ENCODE results near the gene KANSL1L. TPM values are rescaled to one million over a fixed set of nuclear protein-coding genes. Genes with fewer than 3 reads are reported as not detected.

Gene KANSL1L
- total RNA-seq, 1 donor from 2014 or later, result 39.6 TPM

DNA sequence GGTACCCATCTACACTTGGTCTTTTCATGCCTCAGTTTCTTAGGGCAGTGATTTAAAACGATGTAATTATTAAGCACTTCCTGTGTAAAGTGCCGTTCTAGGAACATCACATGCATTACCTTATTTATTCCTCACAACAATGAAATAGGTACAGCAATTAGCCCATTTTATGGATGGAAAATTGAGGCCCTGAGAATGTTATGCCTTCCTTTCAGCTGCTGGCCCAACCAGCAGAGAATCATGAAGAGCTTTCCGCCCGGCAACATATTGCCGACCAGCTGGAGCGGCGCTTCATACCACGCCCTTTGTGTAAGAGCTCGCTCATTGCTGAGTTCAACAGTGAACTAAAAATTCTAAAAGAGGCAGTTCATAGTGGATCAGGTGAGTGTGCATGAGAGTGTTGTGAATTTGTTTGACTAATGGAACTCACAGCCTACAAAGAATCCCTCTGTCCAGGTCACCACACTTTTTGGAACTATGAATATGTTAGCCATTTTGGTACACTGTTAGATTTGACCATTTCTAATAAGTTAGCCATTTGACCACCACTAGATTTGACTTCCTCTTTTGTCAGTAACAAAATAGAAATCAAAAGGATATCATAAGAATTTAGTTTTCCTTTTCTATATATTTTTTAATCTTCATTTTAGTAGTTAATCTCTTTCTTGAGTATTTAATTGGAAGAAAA, 194.4 kb downstream of the KANSL1L start:
- Histone ChIP-seq H3K4me1 (no peaks in the 10 kb centered on the region), H3K9me3 (no peaks in the 10 kb centered on the region), H3K36me3 (no peaks in the 10 kb centered on the region), H3K27ac (no peak overlapping the region), H3K4me3 (no peak overlapping the region), H3K27me3 (no peaks in the 10 kb centered on the region)
- no peak for DNase-seq (ENCODE audit: low spot score in 2 of 2)
- TF ChIP-seq CTCF (IDR thresholded peaks at IDR 0.05), result no peak
- intact Hi-C loops (cut with DNase I), result loop anchor here (1.0 kb wide), 1 partner anchor 220 kb away; no protein-coding TSS in a partner anchor

DNA sequence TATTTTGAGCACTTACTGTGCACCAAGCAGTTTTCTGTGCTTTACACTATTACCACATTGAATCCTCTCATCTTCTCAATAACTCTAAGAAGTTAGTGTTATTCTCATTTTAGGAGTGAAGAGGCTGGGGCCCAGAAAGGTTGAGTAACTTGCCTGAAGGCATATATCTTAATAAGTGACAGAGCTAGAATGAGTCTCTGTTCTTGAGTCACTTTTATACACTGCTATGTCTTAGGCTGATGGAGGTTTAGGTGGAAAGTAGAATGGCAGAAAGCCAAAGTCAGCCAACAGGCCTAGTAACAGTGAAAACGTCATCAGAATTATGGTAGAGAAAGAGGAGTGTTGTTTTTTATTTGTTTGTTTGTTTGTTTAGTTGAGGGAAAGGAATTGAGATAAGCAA, 196.6 kb downstream of the KANSL1L start:
- Histone ChIP-seq H3K4me1 (no peaks in the 10 kb centered on the region), H3K36me3 (no peaks in the 10 kb centered on the region), H3K4me3 (no peak overlapping the region), H3K9me3 (no peaks in the 10 kb centered on the region), H3K27me3 (no peaks in the 10 kb centered on the region), H3K27ac (no peak overlapping the region)
- no peak for DNase-seq (ENCODE audit: low spot score in 2 of 2)
- intact Hi-C loops (cut with DNase I), result no loop called here
- no peak for TF ChIP-seq CTCF (IDR thresholded peaks at IDR 0.05)

DNA sequence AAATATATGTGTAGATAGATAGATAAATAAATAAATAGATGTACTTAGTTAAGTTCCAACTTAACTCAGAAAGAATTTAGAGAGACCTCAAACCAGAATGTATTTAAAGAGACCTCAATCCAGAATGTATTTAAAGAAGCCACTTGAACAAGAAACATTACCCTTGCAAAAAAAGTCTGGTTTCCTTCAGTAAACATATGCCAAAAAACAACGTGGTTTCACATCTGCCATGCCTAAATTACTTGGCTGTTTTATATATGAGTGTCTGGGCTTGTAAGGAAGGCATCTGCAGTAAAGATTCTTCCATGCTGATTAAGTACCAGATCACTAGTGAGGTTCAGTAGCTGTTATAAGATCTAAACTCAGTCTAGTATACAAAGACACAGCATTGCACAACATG, 197.9 kb downstream of the KANSL1L start:
- no peak for DNase-seq (ENCODE audit: low spot score in 2 of 2)
- intact Hi-C loops (cut with DNase I), result no loop called here
- no peak overlapping the region for H3K27ac ChIP-seq
- no peaks in the 10 kb centered on the region for H3K27me3 ChIP-seq
- H3K36me3 ChIP-seq, result no peaks in the 10 kb centered on the region
- no peak for TF ChIP-seq CTCF (IDR thresholded peaks at IDR 0.05)
- H3K9me3 ChIP-seq, result no peaks in the 10 kb centered on the region
- H3K4me1 ChIP-seq, result no peaks in the 10 kb centered on the region
- H3K4me3 ChIP-seq, result no peak overlapping the region

Other genes starting within 250 kb of the KANSL1L start
- gene RPE, start 168.8 kb downstream of the KANSL1L start, total RNA-seq, result 45.0 TPM
- gene ACADL, start 54.0 kb upstream of the KANSL1L start, total RNA-seq, result 18.5 TPM
- gene MYL1, start 143.8 kb upstream of the KANSL1L start, total RNA-seq, result not detected